OCI-LY1 (cell line): ENCODE measurements around the gene KRTAP10-2.

ENCODE experiments used
- CTCF ChIP-seq: fragments of 200-600 bp; sonication (generic), shearing (Covaris generic); IDR thresholded peaks from 2 replicates; pipeline ENCODE4 v1.5.1; 2017; ENCODE audit warnings: mild to moderate bottlenecking, antibody characterized with exemption, low read length, moderate library complexity, mixed read lengths
- EZH2 ChIP-seq: fragments of 200-600 bp; sonication (generic), shearing (Covaris generic); IDR thresholded peaks from 2 replicates; pipeline ENCODE4 v1.8.0; 2017; ENCODE audit warnings: borderline replicate concordance, mixed run types, mild to moderate bottlenecking, antibody characterized with exemption, low read length, moderate library complexity, mixed read lengths

- no peak for TF ChIP-seq CTCF
- TF ChIP-seq EZH2, result no peak
These were observed 24.2 kb upstream of the KRTAP10-2 start for GRCh38 chr21:44575307-44576024.
